ENCODE data around the gene BROX. TPM values are rescaled to one million over a fixed set of nuclear protein-coding genes. Genes with fewer than 3 reads are reported as not detected.
A peak's percentile ranks its signal among the peaks of the same experiment; 100 is the strongest.

BROX gene
- total and polyA plus RNA-seq, 12 donors: 8.9 to 40.5 (median 34.3) TPM

- Histone ChIP-seq H3K36me3 (no peaks in the 10 kb centered on the region), H3K4me3 (no peak overlapping the region), H3K27me3 (no peaks in the 10 kb centered on the region), H3K4me1 (peaks cover 0 to 21% (median 0%) of the 10 kb centered on the region in 9 donors), H3K9me3 (peaks cover 0 to 17% (median 8%) of the 10 kb centered on the region in 11 donors), H3K27ac (no peak overlapping the region)
- no peak for DNase-seq
- TF ChIP-seq CTCF (IDR thresholded peaks at IDR 0.05): no peak
- WGBS, 2 donors: 83 to 85% methylated on average over 2 of the region's 2 CpGs
- intact Hi-C loops (cut with DNase I): no loop called here
- ATAC-seq: no peak
Measured at GRCh38 chr1:222769971-222770620, 57.7 kb downstream of the BROX start.

DNA sequence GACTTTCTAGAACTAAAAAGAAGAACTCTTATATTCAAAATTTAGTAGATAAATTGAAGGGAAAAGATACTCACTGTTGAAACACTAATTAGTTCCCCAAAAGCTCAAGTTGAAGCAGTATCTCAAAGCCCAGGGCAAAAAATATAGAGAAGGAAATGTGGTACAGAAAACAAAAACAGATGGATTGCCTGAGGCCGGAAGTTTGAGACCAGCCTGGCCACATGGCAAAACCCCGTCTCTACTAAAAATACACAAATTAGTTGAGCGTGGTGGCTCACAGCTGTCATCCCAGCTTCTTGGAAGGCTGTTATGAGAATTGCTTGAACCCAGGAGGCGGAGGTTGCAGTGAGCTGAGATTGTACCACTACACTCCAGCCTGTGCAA is 60.6 kb downstream of the BROX start:
- Histone ChIP-seq H3K4me1 (peaks cover 0 to 25% (median 0%) of the 10 kb centered on the region in 9 donors), H3K9me3 (peaks cover 0 to 17% (median 8%) of the 10 kb centered on the region in 11 donors), H3K4me3 (peak overlapping the region in 3 of 10 donors; percentile 29 to 35 (median 32)), H3K27ac (peak overlapping the region in 9 of 10 donors; percentile 41 to 84 (median 72)), H3K36me3 (no peaks in the 10 kb centered on the region), H3K27me3 (no peaks in the 10 kb centered on the region)
- TF ChIP-seq CTCF (IDR thresholded peaks at IDR 0.05): no peak
- DNase-seq: peak in 1 of 2 donors; percentile 38
- ATAC-seq: peak in 7 of 8 donors; percentile 66 to 86 (median 69)
- intact Hi-C loops (cut with DNase I): no loop called here
- 56 to 57% methylated on average over 4 of the region's 4 CpGs for WGBS, 2 donors

DNA sequence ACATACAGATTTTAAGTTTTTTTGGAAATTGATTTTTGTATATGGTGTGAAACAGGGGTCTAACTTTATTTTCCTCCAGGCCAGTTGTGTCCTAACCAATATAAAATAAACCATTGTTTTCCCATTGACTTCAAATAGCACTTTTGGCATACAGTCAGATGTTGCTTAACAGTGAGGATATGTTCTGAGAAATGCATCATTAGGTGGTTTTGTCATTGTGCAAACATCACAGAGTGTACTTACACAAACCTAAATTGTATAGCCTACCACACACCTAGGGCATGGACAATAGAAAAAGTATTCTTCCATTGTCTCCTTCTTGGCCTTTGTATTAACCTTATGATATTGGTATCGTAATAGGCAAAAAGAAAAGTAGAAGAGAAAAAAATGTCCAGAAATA is 65.1 kb downstream of the BROX start:
- no peaks in the 10 kb centered on the region for H3K36me3 ChIP-seq
- DNase-seq (no peak), ATAC-seq (peak in 1 of 8 donors; percentile 48)
- TF ChIP-seq CTCF (IDR thresholded peaks at IDR 0.05): no peak
- H3K4me1 ChIP-seq: peaks cover 0 to 22% (median 0%) of the 10 kb centered on the region in 9 donors
- H3K27me3 ChIP-seq: peaks cover 0 to 5% (median 0%) of the 10 kb centered on the region in 7 donors
- no peak overlapping the region for H3K4me3 ChIP-seq
- intact Hi-C loops (cut with DNase I): no loop called here
- H3K9me3 ChIP-seq: no peaks in the 10 kb centered on the region
- 94 to 98% methylated on average over 1 of the region's 1 CpG for WGBS, 2 donors
- H3K27ac ChIP-seq: no peak overlapping the region

DNA sequence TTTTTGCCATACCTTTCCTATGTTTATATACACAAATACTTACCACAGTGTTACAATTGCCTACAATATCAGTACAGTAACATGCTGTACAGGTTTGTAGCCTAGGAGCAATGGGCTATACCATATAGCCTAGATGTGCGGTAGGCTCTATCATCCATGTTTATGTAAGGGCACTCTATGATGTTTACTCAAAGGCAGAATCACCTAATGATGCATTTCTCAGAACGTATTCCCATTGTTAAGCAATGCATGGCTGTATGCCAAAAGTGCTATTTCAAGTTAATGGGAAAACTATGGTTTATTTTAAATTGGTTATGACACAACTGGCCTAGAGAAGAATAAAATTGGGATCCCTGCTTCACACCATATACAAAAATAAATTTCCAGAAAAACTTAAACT is 65.6 kb downstream of the BROX start:
- no peak for TF ChIP-seq CTCF (IDR thresholded peaks at IDR 0.05)
- intact Hi-C loops (cut with DNase I): no loop called here
- H3K27ac ChIP-seq: no peak overlapping the region
- no peaks in the 10 kb centered on the region for H3K9me3 ChIP-seq
- WGBS, 2 donors: 40 to 54% methylated on average over 2 of the region's 2 CpGs
- ATAC-seq (no peak), DNase-seq (no peak)
- peaks cover 0 to 7% (median 0%) of the 10 kb centered on the region in 7 donors for H3K27me3 ChIP-seq
- H3K4me3 ChIP-seq: no peak overlapping the region
- H3K36me3 ChIP-seq: no peaks in the 10 kb centered on the region
- H3K4me1 ChIP-seq: peaks cover 0 to 17% (median 0%) of the 10 kb centered on the region in 9 donors
